ENCODE data around the gene SIT1. TPM values are rescaled to one million over a fixed set of nuclear protein-coding genes. Genes with fewer than 3 reads are reported as not detected.

SIT1 gene
- polyA plus RNA-seq, 2 of the 4 experiments (the other 2 are of a cell fraction) = not detected

DNA sequence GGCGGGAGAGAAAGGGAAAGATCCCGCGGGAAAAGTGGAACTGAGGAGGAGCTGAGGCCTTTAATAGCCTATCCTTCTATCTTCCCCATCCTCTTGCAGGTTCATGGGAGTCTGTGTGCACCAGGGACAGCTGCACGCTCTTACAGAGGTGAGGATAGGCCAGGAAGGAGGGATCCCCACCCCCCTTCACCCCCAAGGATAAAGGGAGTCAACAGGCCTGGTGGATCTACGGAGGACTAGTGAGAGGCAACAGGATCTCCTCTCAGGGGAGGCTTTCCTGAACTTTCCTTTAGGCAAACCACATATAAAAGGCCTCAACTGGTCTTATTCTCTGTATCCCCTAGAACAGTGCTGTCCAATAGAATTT is 44.6 kb downstream of the SIT1 start:
- TF ChIP-seq HOXB13 (CRISPR knock-in tag; IDR thresholded peaks at IDR 0.05; ENCODE audit: low read depth) = no peak
- TF ChIP-seq RFX5 (IDR thresholded peaks at IDR 0.05) = no peak
- TF ChIP-seq KDM1A (IDR thresholded peaks at IDR 0.05; ENCODE audit: low read depth) = no peak
- TF ChIP-seq PHF8 (IDR thresholded peaks at IDR 0.05; ENCODE audit: borderline replicate concordance, low read depth) = no peak
- peak overlapping the region; percentile 80 for H3K4me3 ChIP-seq
- H3K9me3 ChIP-seq = no peaks in the 10 kb centered on the region
- no peak for FAIRE-seq
- peak overlapping the region; percentile 82 for H3K4me2 ChIP-seq
- no peak for ATAC-seq
- POLR2A ChIA-PET = interaction anchor here (1.0 kb wide), 1 partner anchor 116 kb away, joined by 3 read pairs; the partner anchor contains the start of gene RUSC2
- peaks cover 11% of the 10 kb centered on the region for H3K4me1 ChIP-seq
- peak; percentile 20 to 23 for DNase-seq (ENCODE audit: low read depth in 1 of 2, low spot score in 1 of 2)
- peak overlapping the region; percentile 86 to 95 for H3K27ac ChIP-seq
- WGBS (ENCODE audit: missing lambda C conversion rate) = 9% methylated on average over 5 of the region's 5 CpGs
- CTCF ChIA-PET = interaction anchor here (1.3 kb wide), 1 partner anchor 41 kb away, joined by 3 read pairs; no protein-coding TSS in a partner anchor

DNA sequence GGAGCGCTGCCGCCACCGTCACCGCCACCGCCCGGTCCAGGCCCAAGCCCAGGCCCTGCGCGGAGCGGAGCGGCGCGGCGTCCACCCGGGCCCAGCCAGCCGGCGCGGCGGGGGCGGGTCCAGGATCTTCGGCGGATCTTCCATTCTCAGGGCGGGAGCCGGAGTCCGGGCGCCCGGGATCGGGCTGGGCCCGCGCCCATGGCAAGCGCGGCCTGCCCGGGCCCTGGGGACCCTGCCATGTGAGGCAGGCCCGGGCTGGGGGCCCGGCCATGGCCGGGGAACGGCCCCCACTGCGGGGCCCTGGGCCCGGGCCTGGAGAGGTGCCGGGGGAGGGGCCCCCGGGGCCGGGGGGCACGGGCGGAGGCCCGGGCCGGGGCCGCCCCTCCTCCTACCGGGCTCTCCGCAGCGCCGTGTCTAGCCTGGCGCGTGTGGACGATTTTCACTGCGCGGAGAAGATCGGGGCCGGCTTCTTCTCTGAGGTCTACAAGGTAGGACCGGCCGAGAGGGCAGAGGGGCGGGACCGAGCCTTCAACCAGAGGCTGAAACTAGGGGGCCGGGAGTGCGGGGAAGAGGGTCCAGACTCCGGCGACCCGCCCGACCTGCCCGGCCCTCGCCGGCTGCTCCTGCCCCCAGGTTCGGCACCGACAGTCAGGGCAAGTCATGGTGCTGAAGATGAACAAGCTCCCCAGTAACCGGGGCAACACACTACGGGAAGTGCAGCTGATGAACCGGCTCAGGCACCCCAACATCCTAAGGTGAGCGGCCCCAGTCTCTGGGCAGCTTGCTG is 45.2 kb downstream of the SIT1 start:
- ChIA-PET POLR2A (interaction anchor here (1.0 to 2.1 kb wide), 6 partner anchors 52 to 533 kb away, joined by 3 to 10 read pairs (median 3); partner anchors contain the start of genes ATOSB, CCDC107, CREB3 and RMRP), CTCF (interaction anchor here (0.9 to 2.6 kb wide), 5 partner anchors 17 to 116 kb away, joined by 3 to 11 read pairs (median 4); partner anchors contain the start of gene RUSC2)
- Histone ChIP-seq H3K4me1 (peaks cover 11% of the 10 kb centered on the region), H3K27ac (peak overlapping the region; percentile 86 to 95), H3K4me2 (peak overlapping the region; percentile 82), H3K9me3 (no peaks in the 10 kb centered on the region), H3K4me3 (peak overlapping the region; percentile 80)
- FAIRE-seq = no peak
- TF ChIP-seq JUN (IDR thresholded peaks at IDR 0.05) (0 out of 5 replicates have a peak, but pooled peaks have one; percentile 20 to 34), EP300 (IDR thresholded peaks at IDR 0.05) (no peak)
- ATAC-seq = peak in 1 of 2 experiments; percentile 15; a peak in 3 of 6 replicates
- WGBS (ENCODE audit: missing lambda C conversion rate) = 3% methylated on average over 28 of the region's 76 CpGs
- peak in 1 of 2 experiments; percentile 69 for DNase-seq (ENCODE audit: low read depth in 1 of 2, low spot score in 1 of 2)

DNA sequence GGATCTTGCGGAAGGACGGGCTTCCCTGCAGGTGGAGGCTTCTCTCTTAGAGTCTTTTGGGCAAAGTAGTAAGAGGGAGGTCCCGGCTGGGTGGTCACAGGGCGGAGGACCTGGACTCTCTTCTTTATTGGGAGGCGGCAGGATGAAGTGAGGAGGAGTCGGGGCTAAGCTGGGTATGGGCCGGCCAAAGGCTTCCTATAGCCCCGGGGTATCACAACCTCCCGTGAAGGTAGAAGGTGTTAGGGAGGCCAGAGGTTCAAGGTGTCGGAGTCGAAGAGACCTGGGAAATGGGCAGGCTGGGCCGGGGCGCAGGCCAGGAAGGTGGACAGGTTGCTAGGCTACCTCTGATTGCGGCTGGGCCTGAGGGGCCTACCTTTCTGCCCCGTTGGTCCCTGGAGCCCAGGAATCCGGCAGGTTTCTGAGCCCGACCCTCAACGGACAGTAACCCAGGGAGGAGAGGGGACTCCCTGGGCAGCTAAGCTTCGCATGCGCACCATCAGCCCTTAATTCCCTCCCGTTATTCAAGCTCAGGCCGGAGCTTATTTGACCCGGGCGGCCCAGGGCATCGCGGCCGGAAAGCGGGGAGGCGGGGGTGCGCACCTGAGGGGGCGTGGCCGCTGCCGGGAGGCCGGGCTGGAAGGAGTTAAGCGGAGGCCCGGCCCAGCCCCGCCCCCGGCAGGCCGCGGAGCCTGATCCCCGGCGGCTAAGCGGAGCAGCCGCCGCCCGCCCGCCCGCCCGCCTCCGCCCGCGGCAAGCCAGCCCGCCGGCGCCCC is 46.0 kb downstream of the SIT1 start, which contains the start of gene TESK1:
TESK1 (plus strand) TSS at position 685 of the 773 bp plus-strand sequence. CDS start 358 bp downstream, outside the sequence.
- FAIRE-seq = no peak
- peak; percentile 87 to 90 for DNase-seq (ENCODE audit: low read depth in 1 of 2, low spot score in 1 of 2)
- peak within 1 kb of the TSS; percentile 82 for H3K4me2 ChIP-seq
- peak within 1 kb of the TSS; percentile 86 to 95 for H3K27ac ChIP-seq
- peaks cover 11% of the 10 kb centered on the region for H3K4me1 ChIP-seq
- POLR2A ChIA-PET = interaction anchor here (0.6 to 2.1 kb wide), 7 partner anchors 42 to 532 kb away, joined by 3 to 10 read pairs (median 4); partner anchors contain the start of genes ATOSB, CCDC107, CREB3 and RMRP
- peak; percentile 64 to 70 for ATAC-seq
- CTCF ChIA-PET = interaction anchor here (0.9 to 2.6 kb wide), 9 partner anchors 12 to 490 kb away, joined by 3 to 13 read pairs (median 9); partner anchors contain the start of genes CCDC107, RMRP and RUSC2
- peak within 1 kb of the TSS; percentile 80 for H3K4me3 ChIP-seq
- TF ChIP-seq, protein P1, sequence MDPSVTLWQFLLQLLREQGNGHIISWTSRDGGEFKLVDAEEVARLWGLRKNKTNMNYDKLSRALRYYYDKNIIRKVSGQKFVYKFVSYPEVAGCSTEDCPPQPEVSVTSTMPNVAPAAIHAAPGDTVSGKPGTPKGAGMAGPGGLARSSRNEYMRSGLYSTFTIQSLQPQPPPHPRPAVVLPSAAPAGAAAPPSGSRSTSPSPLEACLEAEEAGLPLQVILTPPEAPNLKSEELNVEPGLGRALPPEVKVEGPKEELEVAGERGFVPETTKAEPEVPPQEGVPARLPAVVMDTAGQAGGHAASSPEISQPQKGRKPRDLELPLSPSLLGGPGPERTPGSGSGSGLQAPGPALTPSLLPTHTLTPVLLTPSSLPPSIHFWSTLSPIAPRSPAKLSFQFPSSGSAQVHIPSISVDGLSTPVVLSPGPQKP (IDR thresholded peaks at IDR 0.05; ENCODE audit: low read depth, low read length) = no peak
- TF ChIP-seq, protein P2, sequence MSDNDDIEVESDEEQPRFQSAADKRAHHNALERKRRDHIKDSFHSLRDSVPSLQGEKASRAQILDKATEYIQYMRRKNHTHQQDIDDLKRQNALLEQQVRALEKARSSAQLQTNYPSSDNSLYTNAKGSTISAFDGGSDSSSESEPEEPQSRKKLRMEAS (IDR thresholded peaks at IDR 0.05) = peak; percentile 45; the same call in 1 of the 2 replicates
- TF ChIP-seq PHF8 (IDR thresholded peaks at IDR 0.05; ENCODE audit: borderline replicate concordance, low read depth) = peak; percentile 72
- TF ChIP-seq HOXB5 (CRISPR knock-in tag; IDR thresholded peaks at IDR 0.05) = no peak
- no peak for TF ChIP-seq CHD4 (IDR thresholded peaks at IDR 0.05; ENCODE audit: borderline replicate concordance)
- TF ChIP-seq RFX5 (IDR thresholded peaks at IDR 0.05) = no peak
- TF ChIP-seq POLR2A (IDR thresholded peaks at IDR 0.05; ENCODE audit: low read length) = peak; percentile 16; the same call in 1 of the 2 replicates
- peak; percentile 82; the same call in 1 of the 2 replicates for TF ChIP-seq TP53 (CRISPR knock-in tag; IDR thresholded peaks at IDR 0.05)
- TF ChIP-seq RNF2 (IDR thresholded peaks at IDR 0.05; ENCODE audit: borderline replicate concordance, low read depth) = no peak
- no peak for TF ChIP-seq NPAS2 (CRISPR knock-in tag; IDR thresholded peaks at IDR 0.05; ENCODE audit: borderline replicate concordance)
- 0 out of 3 replicates have a peak, but pooled peaks have one; percentile 26 for TF ChIP-seq BCL3 (IDR thresholded peaks at IDR 0.05)
- under 1% methylated on average over 18 of the region's 55 CpGs for WGBS (ENCODE audit: missing lambda C conversion rate)
- no peaks in the 10 kb centered on the region for H3K9me3 ChIP-seq
